HG02759 (cell line): ENCODE results near the gene TBX18.

Experiments
- ATAC-seq: cut with Tn5 transposase; IDR thresholded peaks from one replicate; pipeline ENCODE4 v1.9.1; 2021; ENCODE audit warnings: mild to moderate bottlenecking, moderate library complexity; ENCODE audit not compliant: unreplicated experiment

TBX18 gene

DNA sequence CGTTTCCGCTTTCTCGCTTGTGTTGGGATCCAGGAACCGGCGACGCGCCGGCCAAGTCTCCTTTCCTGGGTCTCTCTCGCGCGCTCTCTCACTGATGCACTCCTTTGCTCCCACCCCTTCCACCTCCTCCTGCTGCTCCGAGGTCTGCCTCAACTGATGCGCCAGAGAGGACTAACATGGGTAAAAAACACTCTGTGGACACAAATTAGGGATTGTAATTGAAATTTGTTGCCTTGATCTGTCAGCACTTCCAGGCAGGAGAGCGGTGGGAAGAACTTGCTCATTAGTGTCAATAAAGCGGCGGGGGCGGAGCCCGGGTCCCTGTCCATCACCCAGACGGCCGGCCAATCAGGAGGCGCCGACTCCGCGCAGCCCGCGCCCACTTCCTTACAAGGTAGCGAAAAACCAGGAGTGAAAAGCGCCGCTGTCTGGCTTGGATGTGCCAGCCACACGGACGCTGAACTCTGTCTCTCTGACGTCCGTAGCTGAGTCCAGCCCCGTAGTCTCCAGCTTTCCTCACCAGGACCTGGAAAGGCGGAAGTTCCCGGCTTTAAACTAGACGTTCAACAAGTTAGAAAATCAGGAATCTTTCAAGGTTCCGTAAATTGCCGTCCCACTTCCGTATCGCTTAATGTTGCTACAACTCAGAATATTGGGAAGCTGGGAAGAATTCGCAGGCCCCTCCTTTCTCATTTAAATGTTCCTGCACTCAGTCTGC, at the start of gene TBX18:
TBX18 (minus strand) TSS at position 267 of the 718 bp plus-strand sequence. CDS start 417 bp downstream, outside the sequence.
- ATAC-seq = peak; percentile 71

GRCh38 chr6:84811351-84811750, 47.0 kb upstream of the TBX18 start:
- ATAC-seq = no peak

- ATAC-seq = no peak
Measured at GRCh38 chr6:84809455-84809854, 45.1 kb upstream of the TBX18 start.

GRCh38 chr6:84808491-84809061, 44.2 kb upstream of the TBX18 start:
- no peak for ATAC-seq

- no peak for ATAC-seq
Measured at GRCh38 chr6:84805145-84805544, 40.7 kb upstream of the TBX18 start.

DNA sequence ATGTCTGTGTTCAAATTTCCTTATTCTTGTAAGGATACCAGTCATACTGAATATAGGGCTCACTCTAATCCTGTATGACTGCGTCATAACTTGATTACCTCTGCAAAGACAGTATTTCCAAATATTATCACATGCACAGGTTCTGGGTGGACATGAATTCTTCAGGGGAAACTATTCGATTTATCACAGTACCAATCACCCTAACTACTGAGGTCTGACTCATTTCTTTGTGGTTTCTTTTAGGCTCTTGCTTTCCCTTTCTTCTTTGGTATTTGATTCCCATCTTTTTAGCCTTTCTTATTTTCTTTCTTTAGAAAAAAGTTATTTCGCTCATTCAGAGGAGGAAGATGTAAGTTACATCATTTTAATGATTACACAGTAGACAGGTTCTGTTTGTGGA, 40.3 kb upstream of the TBX18 start:
- no peak for ATAC-seq

DNA sequence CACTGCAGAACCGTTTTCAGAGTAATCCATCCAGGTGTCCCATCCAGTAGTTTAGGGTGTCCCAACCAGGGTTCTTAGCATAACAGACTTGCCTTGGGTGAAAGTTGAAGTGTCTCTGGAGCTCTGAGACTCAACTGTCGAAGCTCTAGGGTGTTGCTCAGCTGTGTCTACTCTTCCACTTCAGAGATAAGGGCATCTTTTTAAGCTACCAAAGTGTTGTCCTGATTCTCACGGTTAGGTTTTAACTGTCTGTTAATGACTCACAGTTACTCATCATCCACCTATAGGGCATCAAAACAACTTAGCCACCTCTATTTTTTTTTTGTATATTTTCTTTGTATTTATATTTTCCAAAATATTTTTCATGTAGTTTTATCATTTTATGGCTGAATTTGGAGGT, 36.9 kb upstream of the TBX18 start:
- no peak for ATAC-seq

- no peak for ATAC-seq
Measured at GRCh38 chr6:84798257-84798656, 33.9 kb upstream of the TBX18 start.

DNA sequence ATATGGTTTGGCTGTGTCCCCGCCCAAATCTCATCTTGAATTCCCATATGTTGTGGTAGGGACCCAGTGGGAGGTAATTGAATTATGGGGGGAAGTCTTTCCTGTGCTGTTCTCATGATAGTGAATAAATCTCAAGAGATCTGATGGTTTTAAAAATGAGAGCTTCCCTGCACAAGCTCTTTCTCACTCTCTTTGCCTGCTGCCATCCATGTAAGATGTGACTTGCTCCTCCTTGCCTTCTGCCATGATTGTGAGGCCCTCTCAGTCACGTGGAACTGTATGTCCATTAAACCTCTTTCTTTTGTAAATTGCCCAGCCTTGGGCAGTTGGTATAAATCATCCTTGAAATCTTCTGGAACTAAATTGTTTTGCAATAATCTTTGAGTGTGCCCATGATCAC, 31.9 kb upstream of the TBX18 start:
- no peak for ATAC-seq

- no peak for ATAC-seq
Measured at GRCh38 chr6:84791927-84792326, 27.5 kb upstream of the TBX18 start.

DNA sequence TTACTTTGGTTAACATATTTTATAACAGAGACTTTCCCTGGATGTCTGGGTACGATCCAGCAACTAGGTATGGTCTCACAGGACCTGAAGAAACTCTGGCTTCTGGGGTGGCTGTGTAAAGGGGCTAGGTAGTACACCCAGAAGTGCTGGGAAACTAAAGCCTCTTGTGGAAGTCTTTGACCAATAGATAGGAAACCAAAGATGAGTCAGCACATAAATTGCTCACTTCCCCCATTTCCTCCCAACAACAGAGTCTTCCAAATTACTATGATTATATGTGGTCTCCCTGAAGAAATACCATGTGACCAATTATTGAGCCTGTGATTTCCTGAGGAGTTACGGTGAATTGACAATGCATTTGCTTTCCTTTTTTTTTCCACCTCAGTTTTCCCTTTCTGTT, 26.8 kb upstream of the TBX18 start:
- ATAC-seq = no peak

- ATAC-seq = no peak
Measured at GRCh38 chr6:84789170-84789569, 24.8 kb upstream of the TBX18 start.

DNA sequence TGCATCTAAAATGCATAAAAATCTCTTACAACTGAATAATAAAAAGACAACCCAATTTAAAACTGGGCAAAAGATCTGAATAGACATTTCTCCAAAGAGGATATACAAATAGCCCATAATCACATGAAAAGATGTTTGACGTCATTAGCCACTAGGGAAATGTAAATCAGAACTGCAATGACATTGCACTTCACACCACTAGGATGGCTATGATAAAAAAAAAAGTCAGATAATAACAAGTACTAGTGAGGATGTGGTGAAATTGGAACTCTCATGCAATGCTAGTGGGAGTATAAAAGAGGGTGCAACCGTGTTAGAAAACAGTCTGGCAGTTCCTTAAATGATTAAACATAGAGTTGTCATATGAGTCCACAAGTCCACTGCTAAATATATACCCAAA, 24.3 kb upstream of the TBX18 start:
- ATAC-seq = no peak

DNA sequence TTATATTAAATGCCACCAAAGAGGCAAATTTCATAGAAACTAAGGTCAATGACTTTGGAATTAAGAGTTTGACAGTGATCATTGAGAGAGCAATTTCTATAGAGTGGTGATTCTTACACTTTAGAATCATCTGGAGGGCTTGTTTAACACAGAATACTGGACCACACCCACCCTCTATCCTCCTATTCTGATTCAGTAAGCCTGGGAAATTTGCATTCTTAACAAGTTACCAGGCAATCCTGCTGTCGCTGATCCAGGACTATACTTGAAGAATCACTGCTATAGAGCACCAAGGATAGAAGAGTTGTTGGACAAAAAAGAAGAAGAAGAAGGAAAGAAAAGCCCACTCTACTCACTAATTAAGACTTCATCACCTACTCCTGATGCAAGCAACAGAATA, 21.3 kb upstream of the TBX18 start:
- no peak for ATAC-seq

- ATAC-seq = no peak
Measured at GRCh38 chr6:84779917-84780316, 15.5 kb upstream of the TBX18 start.

DNA sequence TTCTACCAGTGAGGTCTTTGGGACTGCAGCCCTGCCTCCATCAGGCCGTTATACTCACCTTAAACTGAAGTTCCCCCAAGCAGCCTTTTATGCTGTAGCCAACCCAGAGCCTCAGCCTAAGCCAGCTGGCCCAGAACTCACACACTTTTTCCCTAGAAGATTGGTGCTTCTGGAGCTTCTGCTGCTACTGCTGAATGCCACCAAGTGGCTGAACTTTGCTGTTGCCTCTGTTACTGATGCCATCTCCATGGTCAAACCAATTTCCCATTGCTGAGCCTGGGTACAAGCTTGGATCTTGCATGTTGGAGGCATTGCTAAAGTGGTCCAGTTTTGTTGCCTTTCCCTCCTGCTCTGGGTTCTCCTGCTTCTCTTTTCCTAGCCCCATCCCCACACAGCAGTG, 15.0 kb upstream of the TBX18 start:
- no peak for ATAC-seq

DNA sequence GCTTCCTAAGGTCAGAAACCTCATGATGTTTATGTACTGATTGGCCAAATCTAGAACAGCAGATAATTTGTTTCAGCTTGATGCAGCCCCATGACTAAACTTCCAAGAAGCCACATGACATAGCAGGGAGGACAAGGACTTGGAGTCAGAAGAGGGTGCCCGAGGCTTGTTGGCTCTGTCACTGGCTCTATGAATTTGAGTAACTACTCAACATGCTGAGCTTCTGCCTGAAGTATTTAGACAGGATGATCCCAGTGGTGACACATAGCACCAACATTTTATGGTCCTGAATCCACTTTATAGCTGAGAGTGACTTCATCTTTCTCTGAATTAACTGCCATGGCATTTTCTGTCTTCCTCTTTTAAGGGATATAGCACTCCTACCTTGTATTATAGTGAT, 13.5 kb upstream of the TBX18 start:
- no peak for ATAC-seq

DNA sequence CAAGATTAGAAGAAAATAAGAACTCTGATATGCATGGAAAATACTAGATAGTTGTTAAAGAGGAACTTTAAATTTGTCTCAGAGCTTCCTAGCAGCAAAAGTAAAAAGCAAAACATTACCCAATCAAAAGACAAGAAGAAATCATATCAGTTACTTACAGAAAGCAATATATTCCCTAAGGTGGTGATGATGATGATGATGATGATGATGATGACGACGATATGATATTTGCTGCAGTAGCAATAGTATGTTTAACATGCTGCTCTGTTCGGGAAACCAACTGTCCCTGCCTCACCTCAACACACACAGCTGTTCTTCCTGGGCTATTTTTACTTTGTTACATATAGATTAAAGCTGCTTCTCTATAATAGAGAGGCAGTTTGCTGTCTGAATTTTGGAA, 12.0 kb upstream of the TBX18 start:
- ATAC-seq = no peak

DNA sequence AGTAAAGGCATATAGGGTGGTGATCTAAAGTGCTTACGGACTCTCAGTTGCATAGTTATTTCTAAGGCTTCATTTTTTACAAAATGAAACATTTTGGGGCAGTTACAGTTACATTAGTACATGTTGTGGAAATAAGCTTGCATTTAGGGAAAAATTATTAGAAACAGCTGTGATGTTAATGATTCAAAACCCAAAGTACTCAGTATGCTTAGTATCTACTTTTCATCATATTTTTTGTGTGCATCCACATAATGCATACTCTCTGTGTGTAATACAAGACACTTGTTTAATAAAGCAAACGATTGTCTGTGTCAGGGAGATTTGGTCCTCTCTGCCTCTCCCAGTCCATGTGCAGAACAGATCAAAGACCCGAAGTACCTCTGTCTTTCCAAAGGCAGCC, 11.4 kb upstream of the TBX18 start:
- ATAC-seq = no peak

GRCh38 chr6:84774985-84775284, 10.5 kb upstream of the TBX18 start:
- ATAC-seq = peak; percentile 17

- peak; percentile 78 for ATAC-seq
Measured at GRCh38 chr6:84774157-84774984, 10.0 kb upstream of the TBX18 start.
